ENCODE measurements around the gene CDKL4.

DNA sequence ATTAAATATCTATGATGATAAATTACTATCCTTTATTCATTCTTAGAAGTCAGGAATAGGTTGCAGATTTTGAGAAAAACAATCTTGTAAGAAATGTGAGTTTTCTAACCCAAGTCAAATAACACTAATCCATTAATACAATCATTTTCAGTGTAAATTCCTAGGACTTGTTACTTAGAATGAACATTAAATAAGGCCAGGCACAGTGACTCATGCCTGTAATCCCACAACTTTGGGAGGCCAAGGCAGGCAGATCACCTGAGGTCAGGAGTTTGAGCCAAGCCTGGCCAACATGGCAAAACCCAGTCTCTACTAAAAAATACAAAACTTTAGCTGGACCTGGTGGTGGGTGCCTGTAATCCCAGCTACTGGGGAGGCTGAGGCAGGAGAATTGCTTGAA, 45.8 kb upstream of the CDKL4 start:
- no peak for TF ChIP-seq POLR2A (IDR thresholded peaks at IDR 0.05; ENCODE audit: low read length)
- TF ChIP-seq GATA1 (IDR thresholded peaks at IDR 0.05; ENCODE audit: low read depth, low read length), result no peak
